Ovary (tissue), 9 donors: ENCODE results near the gene IKZF1. TPM values are rescaled to one million over a fixed set of nuclear protein-coding genes. Genes with fewer than 3 reads are reported as not detected.

ENCODE experiments used
- DNase-seq, 5 donors: peaks; one replicate each; pipeline ENCODE4 v3.0.0-alpha.2; 2019 to 2020
- H3K27ac ChIP-seq, 2 donors: fragments of 200-600 bp; one replicate each; pipeline versions ENCODE4 v1.5.1 to v1.8.0; 2019 to 2022
- H3K27me3 ChIP-seq: fragments of 200-600 bp; one replicate; pipeline ENCODE4 v1.8.0; 2022
- H3K36me3 ChIP-seq: fragments of 200-600 bp; sonication (generic); one replicate; pipeline ENCODE4 v1.5.1; 2019
- H3K4me1 ChIP-seq: one replicate; pipeline ENCODE4 v1.8.1; 2013; ENCODE audit warnings: mild to moderate bottlenecking, moderate library complexity; ENCODE audit not compliant: insufficient read depth
- H3K4me3 ChIP-seq: fragments of 200-600 bp; sonication (generic); one replicate; pipeline ENCODE4 v1.5.1; 2017
- H3K9me3 ChIP-seq, 2 donors: fragments of 200-600 bp in 1 of 2; sonication (generic) in 1 of 2; one replicate each; pipeline versions ENCODE4 v1.5.1 to v1.8.1; 2013 to 2019; ENCODE audit warnings: mild to moderate bottlenecking in 1 of 2, moderate library complexity in 1 of 2
- EP300 ChIP-seq: sonication (generic); formaldehyde crosslinking; IDR thresholded peaks from one replicate; pipeline ENCODE4 v1.6.1; 2017; ENCODE audit warnings: antibody characterized with exemption
- POLR2A ChIP-seq: fragments of 450-650 bp; IDR thresholded peaks from one replicate; pipeline ENCODE4 v1.6.1; 2017; ENCODE audit warnings: antibody characterized with exemption, mild to moderate bottlenecking, moderate library complexity
- WGBS, 3 donors: extraction: QIAGEN DNeasy Blood & Tissue Kit in 1 of 3; methylation state at CpG; one replicate each; pipeline versions ENCODE4 v1.1.5 to v1.1.7; 2013 to 2017; 5-methylcytosine and 5-hydroxymethylcytosine counted together
- intact Hi-C, 4 donors: fragments of 100-400 bp; cut with DNase I; formaldehyde crosslinking; loops; one replicate each; pipeline versions ENCODE4 v1.11.0 to v1.15.1; 2022 to 2023
- polyA plus RNA-seq, 2 donors: library from polyadenylated mRNA; stranded (reverse); fragments of 200-250 nt in 1 of 2; fragments of 350-450 nt in 1 of 2; fragmentation: Illumina TruSeq in 1 of 2; extraction: RNeasy Lipid Tissue Mini Kit (QIAGEN cat#74804) in 1 of 2; gene quantifications; one replicate each; pipeline ENCODE4 v1.2.3, GENCODE V29; 2013 to 2014
- total RNA-seq, 7 donors: library from RNA; depleted of rRNA in 2 of 7; stranded (reverse); fragments of >200 nt in 2 of 7; fragmentation: NEBNext Ultra II Directional in 3 of 7; extraction: Animal tissue kit (Norgen Biotek cat#: 25700) in 3 of 7; gene quantifications; one replicate each; pipeline versions ENCODE4 v1.1.0 to v1.2.4, GENCODE V29; 2016 to 2023
- TF ChIP-seq, protein P1 (sequence below), 3 donors: fragments of 450-650 bp in 2 of 3; fragments of 200-600 bp in 1 of 3; IDR thresholded peaks; one replicate each; pipeline versions ENCODE4 v1.5.1 to v1.8.0; 2016 to 2022; ENCODE audit warnings: antibody characterized with exemption in 3 of 3, mild to moderate bottlenecking in 1 of 3
- donor health status: DM: no; HTN: no; CAD: no; lungs with moderate emphysema.
- donor health status: DM: no; HTN: no; CAD: no.
- donor health status: Bipolar disorder and iron deficiency.
- donor health status: DM: yes; HTN: yes; CAD: no.
- donor health status: DM: no; HTN: no; CAD: no.
- donor health status: DM: yes; HTN: yes; CAD: no.

IKZF1 gene
- total and polyA plus RNA-seq, 9 donors = 0.59 to 7.5 (median 3.3) TPM

DNA sequence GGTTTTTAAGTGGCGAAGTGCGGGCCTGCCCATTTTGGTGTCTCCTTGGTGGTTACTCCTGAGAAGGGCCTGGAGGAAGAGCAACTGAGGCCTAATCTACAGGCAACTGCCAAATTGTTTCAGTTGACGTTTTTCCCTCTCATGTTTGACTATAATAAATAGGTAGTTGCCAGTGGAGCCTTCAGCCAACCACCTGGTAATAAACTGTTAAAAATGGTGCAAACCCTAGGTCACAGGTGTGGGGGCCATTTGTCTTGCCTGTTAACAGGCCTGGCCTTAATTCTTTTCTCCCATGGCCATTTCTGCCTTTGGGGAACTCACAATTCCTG, 3.7 kb downstream of the IKZF1 start:
- no peak overlapping the region for H3K4me3 ChIP-seq
- TF ChIP-seq EP300 (no peak), POLR2A (no peak)
- TF ChIP-seq, protein P1, sequence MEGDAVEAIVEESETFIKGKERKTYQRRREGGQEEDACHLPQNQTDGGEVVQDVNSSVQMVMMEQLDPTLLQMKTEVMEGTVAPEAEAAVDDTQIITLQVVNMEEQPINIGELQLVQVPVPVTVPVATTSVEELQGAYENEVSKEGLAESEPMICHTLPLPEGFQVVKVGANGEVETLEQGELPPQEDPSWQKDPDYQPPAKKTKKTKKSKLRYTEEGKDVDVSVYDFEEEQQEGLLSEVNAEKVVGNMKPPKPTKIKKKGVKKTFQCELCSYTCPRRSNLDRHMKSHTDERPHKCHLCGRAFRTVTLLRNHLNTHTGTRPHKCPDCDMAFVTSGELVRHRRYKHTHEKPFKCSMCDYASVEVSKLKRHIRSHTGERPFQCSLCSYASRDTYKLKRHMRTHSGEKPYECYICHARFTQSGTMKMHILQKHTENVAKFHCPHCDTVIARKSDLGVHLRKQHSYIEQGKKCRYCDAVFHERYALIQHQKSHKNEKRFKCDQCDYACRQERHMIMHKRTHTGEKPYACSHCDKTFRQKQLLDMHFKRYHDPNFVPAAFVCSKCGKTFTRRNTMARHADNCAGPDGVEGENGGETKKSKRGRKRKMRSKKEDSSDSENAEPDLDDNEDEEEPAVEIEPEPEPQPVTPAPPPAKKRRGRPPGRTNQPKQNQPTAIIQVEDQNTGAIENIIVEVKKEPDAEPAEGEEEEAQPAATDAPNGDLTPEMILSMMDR (IDR thresholded peaks at IDR 0.05) = no peak
- WGBS, 3 donors = 84 to 86% (median 85%) methylated on average over 3 of the region's 3 CpGs
- intact Hi-C loops = no loop called here
- H3K27me3 ChIP-seq = no peaks in the 10 kb centered on the region
- H3K4me1 ChIP-seq = peaks cover 6% of the 10 kb centered on the region
- DNase-seq = no peak
- no peak overlapping the region for H3K27ac ChIP-seq
- no peaks in the 10 kb centered on the region for H3K9me3 ChIP-seq
- H3K36me3 ChIP-seq = no peaks in the 10 kb centered on the region

- no peak overlapping the region for H3K27ac ChIP-seq
- intact Hi-C loops = no loop called here
- H3K27me3 ChIP-seq = no peaks in the 10 kb centered on the region
- no peak for DNase-seq
- H3K36me3 ChIP-seq = no peaks in the 10 kb centered on the region
- 74 to 80% (median 77%) methylated on average over 18 of the region's 18 CpGs for WGBS, 3 donors
- no peaks in the 10 kb centered on the region for H3K9me3 ChIP-seq
- H3K4me1 ChIP-seq = peaks cover 6% of the 10 kb centered on the region
- no peak overlapping the region for H3K4me3 ChIP-seq
- no peak for TF ChIP-seq POLR2A
- TF ChIP-seq EP300 = no peak
- TF ChIP-seq, protein P1 (IDR thresholded peaks at IDR 0.05) = no peak
Observed at GRCh38 chr7:50308532-50309385, 4.2 kb downstream of the IKZF1 start.

- H3K36me3 ChIP-seq = no peaks in the 10 kb centered on the region
- no peak for DNase-seq
- H3K9me3 ChIP-seq = no peaks in the 10 kb centered on the region
- no peak overlapping the region for H3K4me3 ChIP-seq
- H3K27ac ChIP-seq = no peak overlapping the region
- TF ChIP-seq, protein P1 (IDR thresholded peaks at IDR 0.05) = no peak
- TF ChIP-seq POLR2A = no peak
- TF ChIP-seq EP300 = no peak
- intact Hi-C loops = no loop called here
- H3K27me3 ChIP-seq = no peaks in the 10 kb centered on the region
- no peaks in the 10 kb centered on the region for H3K4me1 ChIP-seq
- WGBS, 3 donors = 71 to 81% (median 79%) methylated on average over 3 of the region's 3 CpGs
Observed at GRCh38 chr7:50309721-50310120, 5.2 kb downstream of the IKZF1 start.

DNA sequence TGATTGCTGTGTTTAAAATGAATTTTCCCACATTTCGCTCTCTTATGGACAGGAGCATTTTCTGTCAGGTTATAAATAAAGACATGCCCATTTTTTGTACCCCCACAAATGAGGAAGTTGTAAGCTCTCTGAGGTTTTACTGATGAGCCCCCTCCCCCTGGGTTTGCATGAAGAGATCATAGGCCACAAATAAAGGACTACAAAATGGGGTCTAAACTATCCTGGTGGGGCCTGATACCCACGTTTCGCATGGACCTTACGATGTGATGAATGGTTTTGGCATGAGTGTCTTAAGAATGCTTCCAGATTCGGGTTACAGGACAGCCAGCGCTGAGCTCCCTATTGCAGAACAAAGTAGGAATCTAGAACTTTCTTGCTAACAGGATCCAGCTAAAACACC, 5.8 kb downstream of the IKZF1 start:
- Histone ChIP-seq H3K27ac (no peak overlapping the region), H3K27me3 (no peaks in the 10 kb centered on the region), H3K4me3 (no peak overlapping the region), H3K36me3 (no peaks in the 10 kb centered on the region), H3K4me1 (no peaks in the 10 kb centered on the region), H3K9me3 (no peaks in the 10 kb centered on the region)
- no peak for TF ChIP-seq POLR2A
- TF ChIP-seq, protein P1 (IDR thresholded peaks at IDR 0.05) = no peak
- no peak for TF ChIP-seq EP300
- DNase-seq = no peak
- intact Hi-C loops = no loop called here
- 72 to 85% (median 82%) methylated on average over 6 of the region's 6 CpGs for WGBS, 3 donors
